ENCODE results near the gene RBKS.

Gene RBKS

GRCh38 chr2:27854229-27854862 is 35.8 kb downstream of the RBKS start:
- no peak for TF ChIP-seq CTCF (IDR thresholded peaks at IDR 0.05; ENCODE audit: control insufficient read depth, extremely low read depth, insufficient read depth)
- no peak overlapping the region for H3K4me3 ChIP-seq (ENCODE audit: low read depth, low read length)
- no peak for DNase-seq (ENCODE audit: low read depth)

GRCh38 chr2:27852691-27853090 is 37.5 kb downstream of the RBKS start:
- DNase-seq (ENCODE audit: low read depth): no peak
- no peak for TF ChIP-seq CTCF (IDR thresholded peaks at IDR 0.05; ENCODE audit: control insufficient read depth, extremely low read depth, insufficient read depth)
- no peak overlapping the region for H3K4me3 ChIP-seq (ENCODE audit: low read depth, low read length)

GRCh38 chr2:27849558-27850205 is 40.5 kb downstream of the RBKS start:
- no peak overlapping the region for H3K4me3 ChIP-seq (ENCODE audit: low read depth, low read length)
- DNase-seq (ENCODE audit: low read depth): no peak
- TF ChIP-seq CTCF (IDR thresholded peaks at IDR 0.05; ENCODE audit: control insufficient read depth, extremely low read depth, insufficient read depth): no peak

GRCh38 chr2:27847333-27847732 is 42.9 kb downstream of the RBKS start:
- DNase-seq (ENCODE audit: low read depth): no peak
- no peak overlapping the region for H3K4me3 ChIP-seq (ENCODE audit: low read depth, low read length)
- TF ChIP-seq CTCF (IDR thresholded peaks at IDR 0.05; ENCODE audit: control insufficient read depth, extremely low read depth, insufficient read depth): no peak

GRCh38 chr2:27844821-27845255 is 45.3 kb downstream of the RBKS start:
- no peak for DNase-seq (ENCODE audit: low read depth)
- H3K4me3 ChIP-seq (ENCODE audit: low read depth, low read length): no peak overlapping the region
- TF ChIP-seq CTCF (IDR thresholded peaks at IDR 0.05; ENCODE audit: control insufficient read depth, extremely low read depth, insufficient read depth): no peak

GRCh38 chr2:27843992-27844391 is 46.2 kb downstream of the RBKS start:
- H3K4me3 ChIP-seq (ENCODE audit: low read depth, low read length): no peak overlapping the region
- DNase-seq (ENCODE audit: low read depth): no peak
- no peak for TF ChIP-seq CTCF (IDR thresholded peaks at IDR 0.05; ENCODE audit: control insufficient read depth, extremely low read depth, insufficient read depth)

- no peak for DNase-seq (ENCODE audit: low read depth)
- TF ChIP-seq CTCF (IDR thresholded peaks at IDR 0.05; ENCODE audit: control insufficient read depth, extremely low read depth, insufficient read depth): no peak
- no peak overlapping the region for H3K4me3 ChIP-seq (ENCODE audit: low read depth, low read length)
Observed at GRCh38 chr2:27842894-27843293, 47.3 kb downstream of the RBKS start.
